Measurements from ENCODE around the gene GET4.

GET4 gene

DNA sequence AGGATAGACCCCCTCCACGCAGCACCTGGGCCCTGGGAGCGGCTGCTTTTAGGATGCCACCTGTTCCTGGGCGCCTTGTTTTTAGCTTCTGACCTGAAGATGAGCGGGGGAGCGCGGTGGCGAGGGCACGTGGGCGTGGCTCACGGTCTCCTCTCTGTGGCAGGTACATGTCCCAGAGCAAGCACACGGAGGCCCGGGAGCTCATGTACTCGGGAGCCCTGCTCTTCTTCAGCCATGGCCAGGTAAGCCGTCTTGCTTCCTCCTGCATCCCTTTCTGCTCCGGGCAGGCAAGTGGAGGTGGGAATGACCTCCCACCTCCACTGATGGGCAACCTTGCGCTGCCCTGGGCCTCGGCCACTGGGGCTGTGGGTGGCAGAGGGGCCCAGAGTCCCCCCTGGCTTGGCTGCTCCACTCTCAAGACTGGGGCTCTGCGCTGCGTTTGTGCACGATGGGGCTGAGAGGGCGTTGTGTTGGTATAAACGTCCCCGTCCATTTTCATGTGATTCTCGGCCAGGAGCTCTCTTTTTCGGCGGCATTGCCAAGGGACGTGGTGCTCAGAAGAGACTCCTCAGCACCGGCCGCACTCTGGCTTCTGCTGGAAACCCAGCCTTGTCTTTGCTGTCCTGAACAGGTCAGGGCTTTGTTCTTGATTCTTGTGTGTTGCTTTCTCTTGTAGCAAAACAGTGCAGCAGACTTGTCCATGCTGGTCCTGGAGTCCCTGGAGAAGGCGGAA is 9.7 kb downstream of the GET4 start:
- no peak for DNase-seq (ENCODE audit: low read depth in 2 of 2)

DNA sequence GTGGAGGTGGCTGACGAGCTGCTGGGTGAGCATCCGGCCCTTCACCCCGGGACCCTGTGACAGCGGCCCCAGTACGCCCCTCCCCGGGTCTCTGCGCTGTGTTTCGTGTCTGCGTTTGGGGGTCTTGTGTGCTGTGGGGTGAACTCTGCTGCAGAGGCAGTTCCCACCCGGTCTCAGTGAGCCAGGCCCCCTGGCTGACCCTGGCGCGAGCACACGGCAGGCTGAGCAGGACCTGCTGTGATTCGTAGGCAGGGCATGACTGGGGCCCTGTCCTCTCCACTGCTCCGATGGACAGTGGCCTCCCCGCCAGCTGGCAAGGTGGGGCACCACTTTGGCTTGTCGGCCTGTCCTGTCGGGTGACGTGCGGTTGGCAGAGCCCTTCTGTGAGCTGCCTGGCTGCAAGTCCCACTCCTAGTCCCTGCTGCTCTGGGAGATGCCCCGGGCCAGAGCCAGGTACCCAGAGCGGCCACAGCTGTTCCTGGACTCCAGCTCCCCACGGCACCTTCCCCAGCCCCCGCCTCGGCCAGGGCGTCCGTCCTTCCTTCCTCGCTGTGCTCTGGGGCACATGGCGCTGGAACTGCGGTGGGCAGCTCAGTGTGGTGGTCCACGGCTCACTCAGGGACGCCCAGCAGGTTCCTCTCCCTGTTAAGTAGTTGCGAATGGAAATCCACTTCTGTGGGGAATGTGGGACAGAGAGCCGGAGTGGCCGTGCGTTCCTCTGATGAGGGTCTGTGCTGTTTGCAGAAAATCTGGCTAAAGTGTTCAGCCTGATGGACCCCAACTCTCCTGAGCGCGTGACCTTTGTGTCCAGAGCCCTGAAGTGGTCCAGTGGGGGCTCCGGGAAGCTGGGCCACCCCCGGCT is 10.5 kb downstream of the GET4 start:
- no peak for DNase-seq (ENCODE audit: low read depth in 2 of 2)

DNA sequence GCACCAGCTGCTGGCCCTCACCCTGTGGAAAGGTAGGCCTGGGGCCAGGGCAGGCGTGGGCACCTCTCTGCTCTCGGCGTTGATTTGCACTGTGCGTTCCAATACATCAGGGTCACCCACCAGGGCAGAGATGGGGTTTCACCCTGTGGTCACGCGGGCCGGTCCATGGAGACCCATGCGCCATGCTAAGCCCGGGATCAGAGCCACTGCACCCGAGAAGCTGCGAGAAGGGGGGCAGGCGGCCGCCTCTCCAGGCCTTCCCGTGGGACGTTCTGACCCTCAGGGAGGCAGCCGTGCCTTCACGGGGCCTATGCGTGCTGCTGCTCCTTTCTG is 11.1 kb downstream of the GET4 start:
- DNase-seq (ENCODE audit: low read depth in 2 of 2), result no peak

DNA sequence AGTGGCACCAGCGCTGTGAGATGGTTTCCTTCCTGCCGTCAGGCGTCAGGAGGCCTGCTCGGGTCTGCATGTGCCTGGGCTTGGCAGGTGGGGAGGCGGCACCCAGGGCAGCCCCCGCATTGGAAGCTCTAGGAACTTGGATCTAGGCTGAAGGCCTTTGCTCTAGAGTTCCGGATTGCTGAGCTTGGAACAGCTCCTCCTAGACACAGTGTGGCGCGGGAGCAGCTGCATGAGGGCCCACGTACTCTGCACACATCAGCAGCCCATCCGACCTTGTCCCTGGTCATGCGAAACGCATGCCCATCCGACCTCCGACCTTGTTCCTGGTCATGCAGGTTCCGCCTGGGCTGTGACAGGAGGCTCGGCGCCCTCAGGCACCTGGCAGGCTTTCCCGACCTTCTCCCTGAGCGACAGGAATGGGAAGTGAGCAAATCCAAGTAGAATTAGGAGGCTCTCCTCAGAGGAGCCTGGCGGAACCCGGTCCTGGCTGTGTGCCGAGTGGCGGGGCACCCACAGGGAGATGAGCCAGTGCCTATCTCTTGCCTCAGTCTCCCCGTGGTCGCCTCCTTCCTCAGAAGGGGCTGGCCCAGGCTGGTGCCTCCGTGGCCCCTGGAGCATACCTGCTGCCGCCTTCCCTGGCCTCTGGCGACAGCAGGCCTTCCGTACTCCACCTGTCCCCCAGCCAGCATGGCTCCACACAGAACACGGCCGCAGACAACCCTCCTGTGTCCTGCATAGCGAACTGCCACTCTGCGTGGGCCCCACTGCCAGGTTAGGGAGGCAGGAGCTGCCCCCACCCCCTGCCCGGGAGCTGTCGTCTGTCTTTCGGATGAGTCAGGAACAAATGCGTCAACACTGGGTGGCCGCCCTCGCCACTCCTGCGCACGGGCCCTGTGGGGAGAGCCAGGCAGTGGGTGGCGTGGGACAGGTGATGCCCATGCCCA is 12.0 kb downstream of the GET4 start:
- DNase-seq (ENCODE audit: low read depth in 2 of 2), result no peak

DNA sequence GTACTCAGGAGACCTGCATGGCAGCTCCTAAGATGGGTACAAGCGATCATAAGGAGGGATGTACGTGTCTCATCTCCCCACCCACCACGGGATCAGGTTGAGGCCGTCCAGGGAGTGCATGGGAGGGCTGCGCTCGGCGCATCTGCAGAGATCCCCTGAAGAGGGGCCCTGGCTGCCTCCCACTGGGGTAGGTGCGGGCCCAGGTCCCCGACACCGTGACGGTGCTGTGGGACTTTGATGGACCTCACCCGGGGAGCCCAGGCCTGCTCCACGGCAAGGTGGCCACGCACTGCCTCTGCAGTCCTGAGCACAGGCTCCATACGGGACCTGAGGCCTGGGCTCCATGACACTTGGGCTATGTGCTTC is 12.7 kb downstream of the GET4 start:
- DNase-seq (ENCODE audit: low read depth in 2 of 2), result no peak

DNA sequence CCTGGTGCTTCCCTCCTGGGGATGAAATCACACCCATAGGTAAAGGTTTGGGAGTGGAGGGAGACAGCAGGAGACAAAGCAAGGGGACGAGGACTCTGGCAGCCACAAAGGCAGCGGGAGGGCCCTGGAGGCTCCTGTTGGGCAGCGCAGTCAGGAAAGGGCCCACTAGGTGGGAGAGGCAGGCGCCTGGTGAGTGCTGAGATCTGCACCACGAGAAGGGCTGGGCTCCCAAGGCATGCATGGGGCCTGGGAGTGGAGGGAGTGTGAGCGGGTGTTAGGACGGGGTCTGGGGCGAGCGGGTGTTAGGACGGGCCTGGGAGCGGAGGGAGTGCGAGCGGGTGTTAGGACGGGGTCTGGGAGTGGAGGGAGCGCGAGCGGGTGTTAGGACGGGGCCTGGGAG is 13.0 kb downstream of the GET4 start:
- no peak for DNase-seq (ENCODE audit: low read depth in 2 of 2)

DNA sequence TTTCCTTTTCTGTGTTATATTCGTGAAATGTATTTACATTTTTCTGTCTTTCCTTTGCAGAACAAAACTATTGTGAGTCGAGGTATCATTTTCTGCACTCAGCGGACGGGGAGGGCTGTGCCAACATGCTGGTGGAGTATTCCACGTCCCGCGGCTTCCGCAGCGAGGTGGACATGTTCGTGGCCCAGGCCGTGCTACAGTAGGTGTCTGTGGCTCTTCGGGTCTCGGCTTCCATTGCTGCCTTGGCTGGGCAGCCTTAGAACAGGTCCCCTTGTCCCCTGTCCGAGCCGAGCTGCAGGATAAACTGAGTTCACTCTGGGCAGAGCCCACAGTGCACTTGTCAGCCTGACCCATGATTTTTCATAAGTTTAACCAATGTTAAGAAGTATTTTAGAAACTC is 14.5 kb downstream of the GET4 start:
- no peak for DNase-seq (ENCODE audit: low read depth in 2 of 2)

DNA sequence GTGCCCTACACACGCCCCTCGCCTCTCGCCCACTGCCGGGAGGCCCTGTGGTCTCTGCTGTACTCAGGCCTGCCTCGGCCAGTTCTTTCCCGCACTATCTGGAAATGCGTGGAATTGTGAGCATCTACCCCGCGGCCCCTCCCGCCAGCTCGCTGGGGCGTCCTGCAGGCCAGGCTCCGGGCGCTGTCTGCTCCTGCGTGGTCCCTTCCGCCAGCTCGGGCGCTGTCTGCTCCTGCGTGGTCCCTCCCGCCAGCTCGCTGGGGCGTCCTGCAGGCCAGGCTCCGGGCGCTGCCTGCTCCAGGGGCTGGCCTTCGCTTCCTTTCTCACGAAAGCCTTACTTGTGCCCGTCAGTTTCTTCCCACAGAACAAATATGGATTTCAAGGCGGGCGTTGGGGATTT is 14.9 kb downstream of the GET4 start:
- DNase-seq (ENCODE audit: low read depth in 2 of 2), result no peak

DNA sequence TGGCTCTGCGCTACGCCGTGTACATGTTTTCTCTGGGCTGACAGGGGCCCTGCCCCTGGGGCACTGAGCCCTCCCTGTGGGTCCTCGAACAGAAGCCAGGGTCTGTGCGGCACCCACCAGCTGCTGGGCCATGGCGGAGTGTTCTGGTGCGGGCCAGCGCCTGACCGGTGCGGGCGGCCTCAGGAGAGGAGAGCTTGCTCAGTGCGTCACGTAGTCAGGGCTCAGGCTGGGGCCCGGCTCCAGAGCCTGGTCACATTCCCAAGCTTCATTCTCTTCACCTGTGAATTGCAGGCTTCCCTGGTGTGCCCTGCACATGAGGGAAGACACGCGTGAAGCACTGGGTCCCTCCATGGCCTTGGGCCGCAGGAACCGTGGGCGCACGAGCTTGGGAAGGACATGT is 15.5 kb downstream of the GET4 start:
- no peak for DNase-seq (ENCODE audit: low read depth in 2 of 2)

DNA sequence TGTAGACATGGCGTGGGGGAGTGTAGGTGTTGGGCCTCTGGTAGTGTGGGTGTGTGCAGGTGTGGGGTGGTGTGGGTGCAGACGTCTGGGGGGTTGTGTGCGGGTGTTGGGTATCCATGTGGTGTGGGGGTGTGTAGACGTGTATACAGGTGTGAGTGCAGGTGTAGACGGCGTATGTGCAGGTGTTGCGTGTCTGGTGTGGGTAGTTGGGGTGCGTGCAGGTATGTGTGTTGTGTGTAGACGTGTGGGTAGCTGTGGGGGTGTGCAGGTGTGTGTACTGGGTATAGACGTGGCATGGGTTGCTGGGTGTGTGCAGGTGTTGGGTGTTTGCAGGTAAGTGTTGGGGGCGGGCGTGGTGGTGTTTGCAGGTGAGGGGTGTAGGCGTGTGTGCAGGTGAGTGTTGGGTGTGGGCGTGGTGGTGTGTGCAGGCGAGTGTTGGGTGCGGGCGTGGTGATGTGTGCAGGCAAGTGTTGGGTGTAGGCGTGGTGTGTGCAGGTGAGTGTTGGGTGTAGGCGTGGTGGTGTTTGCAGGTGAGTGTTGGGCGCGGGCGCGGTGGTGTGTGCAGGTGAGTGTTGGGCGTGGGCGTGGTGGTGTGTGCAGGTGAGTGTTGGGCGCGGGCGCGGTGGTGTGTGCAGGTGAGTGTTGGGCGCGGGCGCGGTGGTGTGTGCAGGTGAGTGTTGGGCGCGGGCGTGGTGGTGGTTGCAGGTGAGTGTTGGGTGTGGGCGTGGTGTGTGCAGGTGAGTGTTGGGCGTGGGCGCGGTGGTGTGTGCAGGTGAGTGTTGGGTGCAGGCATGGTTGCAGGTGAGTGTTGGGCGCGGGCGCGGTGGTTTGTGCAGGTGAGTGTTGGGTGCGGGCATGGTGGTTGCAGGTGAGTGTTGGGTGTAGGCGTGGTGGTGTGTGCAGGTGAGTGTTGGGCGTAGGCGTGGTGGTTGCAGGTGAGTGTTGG is 16.6 kb downstream of the GET4 start:
- no peak for DNase-seq (ENCODE audit: low read depth in 2 of 2)

DNA sequence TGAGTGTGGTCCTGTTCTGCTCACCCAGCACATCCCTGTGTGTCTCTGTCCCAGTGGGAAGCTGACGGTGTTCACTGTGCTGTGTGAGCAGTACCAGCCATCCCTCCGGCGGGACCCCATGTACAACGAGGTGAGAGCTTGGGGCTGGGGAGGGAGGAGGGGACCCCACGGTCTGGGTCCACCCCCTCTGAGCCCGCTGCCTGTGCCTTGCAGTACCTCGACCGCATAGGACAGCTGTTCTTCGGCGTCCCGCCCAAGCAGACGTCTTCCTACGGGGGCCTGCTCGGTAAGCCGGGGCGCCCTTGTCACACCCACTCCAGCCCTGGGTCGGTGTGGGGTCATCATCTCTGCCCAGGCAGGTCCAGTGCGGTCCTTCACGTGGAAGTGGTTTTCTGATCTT is 17.3 kb downstream of the GET4 start:
- DNase-seq (ENCODE audit: low read depth in 2 of 2), result no peak

DNA sequence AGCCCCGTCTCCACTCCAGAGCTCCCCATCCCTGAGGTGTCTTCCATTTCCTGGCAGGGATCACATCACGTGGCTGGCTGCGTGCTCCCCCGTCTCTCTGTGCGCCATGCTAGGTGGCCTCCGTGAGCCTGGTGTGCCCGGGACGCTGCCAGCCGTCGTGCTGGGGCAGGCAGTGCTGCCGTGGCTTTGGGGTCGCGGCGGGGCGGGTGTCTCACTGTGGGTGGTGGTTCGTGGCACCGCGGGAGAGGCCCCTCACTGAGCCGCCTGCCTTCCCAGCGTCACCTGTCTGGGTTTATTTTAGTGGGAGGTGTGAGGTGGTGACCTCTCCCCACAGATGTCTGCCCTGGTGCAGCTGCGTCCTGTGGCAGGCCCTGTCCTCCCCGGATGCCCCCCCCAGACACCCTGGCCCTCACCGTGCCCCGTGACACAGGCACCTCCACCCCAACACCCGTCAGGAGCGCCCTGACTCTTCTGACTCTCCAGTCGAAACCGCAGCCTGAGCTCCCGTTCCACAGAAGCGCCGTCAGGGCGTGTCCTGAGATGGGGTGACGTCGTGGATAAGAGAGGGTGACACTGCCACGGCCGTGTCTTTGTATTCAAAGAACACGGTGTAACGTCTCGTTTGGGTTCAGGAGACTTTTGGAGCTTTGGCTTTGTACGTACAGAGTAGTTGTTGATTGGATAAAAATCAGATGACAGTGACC is 18.0 kb downstream of the GET4 start:
- no peak for DNase-seq (ENCODE audit: low read depth in 2 of 2)

DNA sequence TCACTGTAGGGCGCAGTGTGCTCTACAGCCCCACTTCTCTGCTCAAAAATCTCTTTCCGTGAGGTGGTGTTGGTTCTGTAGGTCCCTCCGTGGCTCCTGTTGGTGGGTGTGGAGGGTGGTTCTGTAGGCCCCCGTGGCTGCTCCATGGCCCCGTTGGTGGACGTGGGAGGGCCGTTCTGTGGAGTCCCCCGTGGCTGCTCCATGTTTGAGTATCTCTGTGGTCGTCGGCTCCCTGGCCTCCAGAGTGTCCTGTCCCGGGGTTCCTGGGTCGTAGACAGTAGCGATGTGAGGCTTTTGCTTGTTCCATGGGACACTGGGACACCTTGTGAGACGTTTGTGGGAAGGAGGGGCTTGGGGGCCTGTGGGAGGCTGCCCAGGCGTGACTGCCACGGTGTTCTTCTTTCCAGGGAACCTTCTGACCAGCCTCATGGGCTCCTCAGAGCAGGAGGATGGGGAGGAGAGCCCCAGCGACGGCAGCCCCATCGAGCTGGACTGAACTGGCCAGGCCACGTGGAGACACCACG is 18.6 kb downstream of the GET4 start:
- DNase-seq (ENCODE audit: low read depth in 2 of 2), result no peak

DNA sequence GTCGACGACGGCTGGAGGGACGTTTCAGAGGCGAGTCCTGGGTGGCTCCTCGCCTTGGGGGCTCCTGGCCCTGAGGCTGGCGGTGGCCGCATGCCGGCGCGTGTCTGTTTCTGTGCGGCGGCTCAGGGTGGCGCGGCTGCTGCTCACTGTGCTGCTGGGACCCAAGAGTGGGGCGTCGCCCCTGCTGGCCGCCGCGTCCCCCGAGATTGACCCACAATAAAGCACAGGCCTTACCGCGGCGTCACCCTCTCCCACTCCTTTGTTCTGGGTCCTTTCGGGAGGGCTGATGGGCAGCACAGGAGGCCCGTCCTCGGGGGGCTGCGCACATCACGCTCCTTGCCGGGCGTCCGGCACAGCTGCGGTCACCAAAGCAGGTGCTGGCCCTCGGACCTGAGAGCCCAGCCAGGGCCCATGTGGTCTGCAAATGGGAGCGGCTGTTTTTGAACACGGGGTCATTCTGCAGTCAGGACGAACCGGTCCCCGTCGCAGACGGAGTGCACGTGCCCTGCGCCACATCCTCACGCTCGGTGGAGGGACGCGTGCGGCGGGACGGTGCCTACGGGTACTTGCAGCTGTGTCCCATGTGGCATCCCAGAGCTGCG is 19.2 kb downstream of the GET4 start:
- DNase-seq (ENCODE audit: low read depth in 2 of 2), result no peak

DNA sequence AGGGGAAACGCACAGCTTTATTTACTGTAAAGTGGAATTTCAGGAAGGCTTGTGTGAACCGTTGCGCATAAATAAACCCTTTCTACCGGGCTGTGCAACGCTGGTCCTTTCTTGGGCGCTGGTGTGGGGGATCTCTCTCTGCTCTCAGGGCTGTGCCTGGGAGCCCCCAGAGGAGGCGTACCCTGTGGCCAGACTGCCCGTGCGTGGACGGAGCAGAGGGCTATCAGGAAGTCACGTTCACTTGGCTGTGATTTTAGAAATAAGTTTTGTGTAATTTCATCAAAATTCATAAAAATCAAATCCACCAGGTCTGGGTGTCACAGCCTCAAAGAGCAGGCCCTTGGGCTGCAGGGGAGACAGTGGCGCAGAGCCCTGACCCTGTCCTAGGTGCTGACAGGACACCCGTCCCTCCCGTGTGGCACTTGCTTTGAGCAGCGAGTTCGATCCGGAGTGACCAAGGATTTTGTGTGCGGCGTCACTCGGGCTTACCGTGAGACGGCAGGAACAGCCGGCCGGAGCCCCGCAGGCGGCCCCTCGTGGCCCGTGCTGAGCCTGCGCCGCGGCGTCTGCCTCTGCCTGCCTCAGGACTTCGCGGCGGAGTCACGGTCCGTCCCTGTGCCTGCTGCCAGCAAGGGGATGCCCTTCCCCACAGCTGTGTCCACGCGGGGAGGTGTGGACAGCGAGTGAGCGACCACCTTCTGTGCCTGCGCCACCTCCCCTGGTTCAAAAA is 20.2 kb downstream of the GET4 start:
- DNase-seq (ENCODE audit: low read depth in 2 of 2), result no peak

DNA sequence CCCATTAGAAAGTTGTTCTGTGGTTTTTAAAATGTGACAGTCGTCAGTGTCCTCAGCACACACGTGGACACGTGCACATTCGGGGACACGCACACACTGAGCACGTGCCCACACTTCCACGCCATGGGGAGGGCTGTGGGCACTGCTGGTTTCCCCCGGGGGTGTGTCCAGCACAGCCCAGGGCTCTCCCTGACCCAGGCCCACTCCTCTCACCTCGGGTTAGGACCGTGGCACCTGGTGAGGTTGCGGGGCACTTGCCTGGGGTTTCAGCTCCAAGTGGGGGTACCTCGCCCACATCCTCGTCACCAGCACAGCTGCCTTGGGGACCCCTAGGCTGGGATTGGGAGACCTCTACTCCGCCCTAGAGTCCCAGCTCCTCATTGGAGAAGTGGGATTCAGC is 20.7 kb downstream of the GET4 start:
- no peak for DNase-seq (ENCODE audit: low read depth in 2 of 2)

DNA sequence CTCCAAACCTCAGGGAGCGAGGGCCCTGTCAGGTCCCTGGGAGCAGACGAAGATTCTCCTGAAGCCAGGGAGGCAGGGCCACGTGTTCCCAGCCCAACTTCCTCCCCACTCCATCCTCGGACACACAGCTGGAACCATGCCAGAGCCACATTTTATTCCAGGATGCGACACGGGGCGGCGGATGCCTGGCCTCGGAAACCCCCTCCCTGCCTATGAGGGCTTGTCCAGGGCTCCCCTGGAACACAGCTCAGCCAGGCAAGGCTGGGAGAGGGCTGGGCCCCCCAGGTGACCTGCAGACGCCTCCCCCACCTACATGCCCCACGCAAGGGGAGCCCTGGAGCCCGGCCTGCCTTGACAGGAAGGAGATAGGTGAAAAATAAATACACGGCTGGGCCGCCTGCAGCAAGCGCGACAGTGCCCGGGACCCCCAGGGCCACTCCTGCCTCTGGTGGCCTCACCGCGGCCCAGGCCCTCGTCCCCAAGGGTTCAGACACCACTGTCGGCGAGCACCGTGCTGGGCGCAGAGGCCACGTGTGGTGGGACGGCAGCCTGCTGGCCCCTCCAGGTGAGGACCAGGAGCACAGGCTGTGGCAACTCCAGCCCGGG is 21.5 kb downstream of the GET4 start:
- no peak for DNase-seq (ENCODE audit: low read depth in 2 of 2)

DNA sequence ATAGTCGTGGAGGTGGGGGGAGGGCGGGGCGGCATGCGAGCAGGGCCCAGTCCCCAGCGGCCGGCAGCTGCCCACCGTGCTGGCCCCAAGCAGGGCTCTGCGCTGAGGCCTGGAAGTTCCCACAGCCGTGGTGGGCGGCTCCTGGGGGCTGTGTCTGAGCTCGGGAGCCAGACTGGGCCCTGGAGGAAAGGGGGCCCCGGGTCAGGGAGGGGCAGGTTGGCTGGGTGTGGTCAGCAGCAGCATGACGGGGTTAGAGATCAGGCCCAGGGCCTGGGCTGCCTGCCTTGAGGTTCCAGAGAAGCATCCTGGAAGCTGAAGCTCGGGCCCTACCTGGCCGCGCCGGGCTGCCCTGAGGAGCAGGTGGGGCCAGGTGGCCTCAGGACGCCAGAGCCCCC is 22.1 kb downstream of the GET4 start:
- no peak for DNase-seq (ENCODE audit: low read depth in 2 of 2)

Data from stimulated activated CD4-positive, alpha-beta T cell treated with anti-CD3 and anti-CD28 coated beads, Interleukin-1b, Interleukin-23, amount 100 ng/mL, for 1 hour (primary cell).